Adrenal gland (tissue), 12 donors: ENCODE data around the gene CPA4. TPM values are rescaled to one million over a fixed set of nuclear protein-coding genes. Genes with fewer than 3 reads are reported as not detected.

Experiments used
- DNase-seq, 7 donors: peaks; one replicate each; pipeline ENCODE4 v3.0.0-alpha.2; 2019 to 2020
- H3K27ac ChIP-seq, 5 donors: fragments of 200-600 bp; sonication (generic) in 4 of 5; 1 replicate in 3 of 5; 2 replicates in 2 of 5; pipeline versions ENCODE4 v1.5.1 to v1.8.0; 2016 to 2020; ENCODE audit warnings: mild to moderate bottlenecking in 1 of 5
- H3K27me3 ChIP-seq: fragments of 200-600 bp; 2 replicates; pipeline ENCODE4 v1.8.0; 2021
- H3K36me3 ChIP-seq, 2 donors: fragments of 200-600 bp; replicated peaks in 1 of 2; 1 replicate in 1 of 2; 2 replicates in 1 of 2; pipeline versions ENCODE4 v1.5.1 to v1.8.0; 2018 to 2022
- H3K4me1 ChIP-seq, 2 donors: fragments of 200-600 bp; replicated peaks in 1 of 2; 1 replicate in 1 of 2; 2 replicates in 1 of 2; pipeline versions ENCODE4 v1.5.1 to v1.8.0; 2018 to 2021
- H3K4me3 ChIP-seq, 4 donors: fragments of 200-600 bp; sonication (generic) in 3 of 4; one replicate each; pipeline ENCODE4 v1.5.1; 2016 to 2018
- H3K9me3 ChIP-seq, 3 donors: fragments of 200-600 bp; sonication (generic) in 1 of 3; replicated peaks in 1 of 3; 1 replicate in 2 of 3; 2 replicates in 1 of 3; pipeline versions ENCODE4 v1.5.1 to v1.8.0; 2016 to 2021
- POLR2A ChIP-seq, 2 donors: fragments of 450-650 bp; IDR thresholded peaks; one replicate each; pipeline ENCODE4 v1.6.1; 2017; ENCODE audit warnings: antibody characterized with exemption in 2 of 2, mild to moderate bottlenecking in 2 of 2, moderate library complexity in 1 of 2
- WGBS, 4 donors: extraction: QIAGEN DNeasy Blood & Tissue Kit in 2 of 4; methylation state at CpG; one replicate each; pipeline versions ENCODE4 v1.1.5 to v1.1.7; 2013 to 2017; 5-methylcytosine and 5-hydroxymethylcytosine counted together
- intact Hi-C, 2 donors: fragments of 100-400 bp; cut with DNase I; formaldehyde crosslinking; loops; one replicate each; pipeline versions ENCODE4 v1.14.1 to v1.15.0; 2022 to 2023
- polyA plus RNA-seq, 3 donors: library from polyadenylated mRNA; stranded (reverse); fragments of 200-250 nt in 2 of 3; fragments of 350-450 nt in 1 of 3; fragmentation: Illumina TruSeq in 1 of 3; extraction: RNeasy Lipid Tissue Mini Kit (QIAGEN cat#74804) in 1 of 3; gene quantifications; one replicate each; pipeline ENCODE4 v1.2.3, GENCODE V29; 2013 to 2014
- total RNA-seq, 9 donors: library from RNA; depleted of rRNA in 4 of 9; stranded (reverse); fragments of >200 nt in 4 of 9; fragments of 120-200 nt in 1 of 9; fragmentation: NEBNext Ultra II Directional in 1 of 9; extraction: Animal tissue kit (Norgen Biotek cat#: 25700) in 1 of 9; gene quantifications; one replicate each; pipeline versions ENCODE4 v1.1.0 to v1.2.4, GENCODE V29; 2013 to 2023
- TF ChIP-seq, protein P1 (sequence below), 6 experiments: fragments of 450-650 bp in 4 of 6; fragments of 200-600 bp in 2 of 6; sonication (generic) in 1 of 6; IDR thresholded peaks; 1 replicate in 5 of 6; 2 replicates in 1 of 6; pipeline versions ENCODE4 v1.5.1 to v1.8.0; 2016 to 2021; ENCODE audit warnings: antibody characterized with exemption in 6 of 6, mild to moderate bottlenecking in 2 of 6, moderate library complexity in 1 of 6
- donor health status: healthy with polysubstance abuse.
- donor health status: Bipolar disorder and iron deficiency.
- donor health status: DM: yes; HTN: yes; CAD: no.
- donor health status: DM: no; HTN: no; CAD: no.
- donor health status: DM: no; HTN: no; CAD: no.
- donor health status: DM: yes; HTN: yes; CAD: no.

Gene CPA4
- total and polyA plus RNA-seq, 12 donors: 0.55 to 26.7 (median 2.4) TPM; not detected in 1

GRCh38 chr7:130254555-130254954, 38.4 kb upstream of the CPA4 start:
- no peak for TF ChIP-seq POLR2A (IDR thresholded peaks at IDR 0.05)
- TF ChIP-seq, protein P1, sequence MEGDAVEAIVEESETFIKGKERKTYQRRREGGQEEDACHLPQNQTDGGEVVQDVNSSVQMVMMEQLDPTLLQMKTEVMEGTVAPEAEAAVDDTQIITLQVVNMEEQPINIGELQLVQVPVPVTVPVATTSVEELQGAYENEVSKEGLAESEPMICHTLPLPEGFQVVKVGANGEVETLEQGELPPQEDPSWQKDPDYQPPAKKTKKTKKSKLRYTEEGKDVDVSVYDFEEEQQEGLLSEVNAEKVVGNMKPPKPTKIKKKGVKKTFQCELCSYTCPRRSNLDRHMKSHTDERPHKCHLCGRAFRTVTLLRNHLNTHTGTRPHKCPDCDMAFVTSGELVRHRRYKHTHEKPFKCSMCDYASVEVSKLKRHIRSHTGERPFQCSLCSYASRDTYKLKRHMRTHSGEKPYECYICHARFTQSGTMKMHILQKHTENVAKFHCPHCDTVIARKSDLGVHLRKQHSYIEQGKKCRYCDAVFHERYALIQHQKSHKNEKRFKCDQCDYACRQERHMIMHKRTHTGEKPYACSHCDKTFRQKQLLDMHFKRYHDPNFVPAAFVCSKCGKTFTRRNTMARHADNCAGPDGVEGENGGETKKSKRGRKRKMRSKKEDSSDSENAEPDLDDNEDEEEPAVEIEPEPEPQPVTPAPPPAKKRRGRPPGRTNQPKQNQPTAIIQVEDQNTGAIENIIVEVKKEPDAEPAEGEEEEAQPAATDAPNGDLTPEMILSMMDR (IDR thresholded peaks at IDR 0.05): no peak
- Histone ChIP-seq H3K4me1 (no peaks in the 10 kb centered on the region), H3K36me3 (no peaks in the 10 kb centered on the region), H3K27me3 (no peaks in the 10 kb centered on the region), H3K27ac (no peak overlapping the region), H3K9me3 (no peaks in the 10 kb centered on the region), H3K4me3 (no peak overlapping the region)
- DNase-seq: no peak
- intact Hi-C loops: no loop called here
- 79 to 90% (median 85%) methylated on average over 2 to 6 of the region's 6 CpGs for WGBS, 4 donors

DNA sequence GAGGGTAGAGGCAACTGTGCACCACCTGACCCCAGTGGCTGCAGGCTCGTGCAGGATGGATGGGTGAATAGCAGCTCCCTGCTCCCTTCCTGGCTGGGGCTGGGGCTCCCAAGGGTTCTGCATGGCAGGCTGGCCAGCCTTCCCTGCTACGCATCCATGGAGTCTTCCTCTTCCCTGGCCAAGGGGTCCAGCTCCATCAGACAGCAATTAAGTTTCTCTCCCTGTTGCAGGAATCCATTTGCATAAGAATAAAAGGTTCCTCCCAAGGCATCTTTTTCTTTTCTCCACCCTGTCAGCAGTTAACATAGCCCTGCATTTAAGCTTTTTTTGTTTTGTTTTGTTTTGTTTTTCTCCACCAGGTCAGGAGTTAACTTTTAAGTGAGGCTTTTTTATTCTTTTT, 36.3 kb upstream of the CPA4 start:
- TF ChIP-seq, protein P1 (IDR thresholded peaks at IDR 0.05): no peak
- Histone ChIP-seq H3K4me1 (no peaks in the 10 kb centered on the region), H3K4me3 (no peak overlapping the region), H3K27me3 (no peaks in the 10 kb centered on the region), H3K36me3 (no peaks in the 10 kb centered on the region), H3K9me3 (no peaks in the 10 kb centered on the region), H3K27ac (no peak overlapping the region)
- no peak for DNase-seq
- 71 to 88% (median 83%) methylated on average over 2 of the region's 2 CpGs for WGBS, 4 donors
- intact Hi-C loops: no loop called here

GRCh38 chr7:130258494-130259078, 34.4 kb upstream of the CPA4 start:
- Histone ChIP-seq H3K4me1 (no peaks in the 10 kb centered on the region), H3K27me3 (no peaks in the 10 kb centered on the region), H3K36me3 (no peaks in the 10 kb centered on the region), H3K4me3 (no peak overlapping the region), H3K9me3 (no peaks in the 10 kb centered on the region), H3K27ac (no peak overlapping the region)
- WGBS, 4 donors: 73 to 82% (median 75%) methylated on average over 1 of the region's 1 CpG
- DNase-seq: no peak
- intact Hi-C loops: no loop called here
- TF ChIP-seq, protein P1 (IDR thresholded peaks at IDR 0.05): no peak
- TF ChIP-seq POLR2A (IDR thresholded peaks at IDR 0.05): no peak

DNA sequence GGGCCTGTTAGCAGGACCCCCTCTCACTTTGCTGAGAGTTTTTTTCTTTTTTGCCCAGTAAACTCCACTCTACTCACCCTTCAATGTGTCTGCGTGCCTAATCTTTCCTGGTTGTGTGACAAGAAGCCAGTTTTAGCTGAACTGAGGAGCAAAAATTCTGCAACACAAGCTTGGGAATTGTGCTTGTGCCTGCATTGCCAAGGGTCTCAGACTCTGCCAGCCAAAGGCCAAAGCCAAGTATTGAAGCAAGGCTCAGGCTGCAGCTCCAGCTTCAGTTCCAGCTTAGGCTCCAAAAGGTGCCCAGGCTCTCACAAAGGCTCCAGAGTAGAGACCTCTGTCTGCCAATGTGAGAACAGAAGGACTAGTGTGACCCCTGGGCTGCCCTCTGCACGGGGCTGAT, 30.5 kb upstream of the CPA4 start:
- intact Hi-C loops: no loop called here
- no peak overlapping the region for H3K27ac ChIP-seq
- WGBS, 4 donors: 67 to 89% (median 72%) methylated on average over 1 to 2 of the region's 2 CpGs
- no peaks in the 10 kb centered on the region for H3K36me3 ChIP-seq
- H3K4me3 ChIP-seq: no peak overlapping the region
- H3K27me3 ChIP-seq: no peaks in the 10 kb centered on the region
- H3K9me3 ChIP-seq: no peaks in the 10 kb centered on the region
- no peak for TF ChIP-seq POLR2A (IDR thresholded peaks at IDR 0.05)
- TF ChIP-seq, protein P1 (IDR thresholded peaks at IDR 0.05): no peak
- no peak for DNase-seq
- no peaks in the 10 kb centered on the region for H3K4me1 ChIP-seq
